GM12878 (cell line): ENCODE results near the gene WNT3A. TPM values are rescaled to one million over a fixed set of nuclear protein-coding genes. Genes with fewer than 3 reads are reported as not detected.

Experiments used
- ATAC-seq: fragments of 200-7000 bp; cut with Tn5 transposase; 3 replicates; pipeline ENCODE4 v1.9.1; 2020; ENCODE audit warnings: mild to moderate bottlenecking, moderate library complexity
- BruUV-seq: library from RNA; stranded (reverse); fragments of 400-500 nt; replicated peaks from 2 replicates; lab custom pipeline; 2021; lab: Mats Ljungman, UMichigan
- CTCF ChIA-PET: fragments of 300-600 bp; sonication (Branson Sonifier 250); formaldehyde crosslinking; extraction: SDS; loops from one replicate; lab custom pipeline; 2021; ENCODE audit warnings: inconsistent platforms; lab: Yijun Ruan, JAX
- POLR2A ChIA-PET: fragments of 350-600 bp; formaldehyde crosslinking; extraction: SDS; loops from one replicate; lab custom pipeline; 2021; ENCODE audit warnings: inconsistent platforms; lab: Charles Lee
- RAD21 ChIA-PET: fragments of 300-600 bp; sonication (Branson Sonifier 250); formaldehyde crosslinking; loops from one replicate; lab custom pipeline; 2023; ENCODE audit warnings: antibody characterized with exemption; ENCODE audit not compliant: unreplicated experiment; lab: Charles Lee
- SMC1A ChIA-PET: fragments of 300-600 bp; sonication (Branson Sonifier 250); formaldehyde crosslinking; loops from one replicate; lab custom pipeline; 2023; ENCODE audit not compliant: unreplicated experiment, uncharacterized antibody; lab: Charles Lee
- DNase-seq: peaks from one replicate; pipeline ENCODE4 v3.0.0-alpha.2; 2011; ENCODE audit warnings: low read depth, low spot score
- FAIRE-seq: peaks from 3 replicates; lab custom pipeline; 2011; peaks lifted over from hg19 to GRCh38; lab: Jason Lieb, UNC
- H2AFZ ChIP-seq: 2 replicates; pipeline ENCODE4 v1.6.0; 2011; ENCODE audit warnings: low read depth, low read length, control low read depth; ENCODE audit not compliant: control insufficient read depth
- H3K27ac ChIP-seq: 2 replicates; pipeline ENCODE4 v1.5.1; 2011; ENCODE audit warnings: control low read depth; ENCODE audit not compliant: control insufficient read depth, insufficient read depth
- H3K27me3 ChIP-seq, 2 experiments: replicated peaks in 1 of 2; 2 replicates each; pipeline versions ENCODE4 v1.6.0 to v1.6.1; 2011; ENCODE audit warnings: low read length in 1 of 2; ENCODE audit not compliant: control insufficient read depth in 2 of 2, insufficient read depth in 2 of 2
- H3K36me3 ChIP-seq, 2 experiments: 2 replicates each; pipeline ENCODE4 v1.5.1; 2011; ENCODE audit warnings: low read length in 1 of 2; ENCODE audit not compliant: control insufficient read depth in 2 of 2, insufficient read depth in 2 of 2
- H3K4me1 ChIP-seq: 2 replicates; pipeline ENCODE4 v1.6.1; 2011; ENCODE audit warnings: mild to moderate bottlenecking, low read length, moderate library complexity, mixed read lengths; ENCODE audit not compliant: control insufficient read depth, insufficient read depth
- H3K4me2 ChIP-seq: 2 replicates; pipeline ENCODE4 v1.6.0; 2011; ENCODE audit warnings: control low read depth; ENCODE audit not compliant: control insufficient read depth, insufficient read depth
- H3K4me3 ChIP-seq: fragments of 200-600 bp; sonication (generic); 2 replicates; pipeline ENCODE4 v1.5.1; 2016
- H3K79me2 ChIP-seq: 2 replicates; pipeline ENCODE4 v1.6.0; 2011; ENCODE audit warnings: low read length; ENCODE audit not compliant: control insufficient read depth, insufficient read depth
- H3K9ac ChIP-seq: 2 replicates; pipeline ENCODE4 v1.8.0; 2011; ENCODE audit warnings: low read length, control low read depth, mixed read lengths; ENCODE audit not compliant: control insufficient read depth, insufficient read depth
- H3K9me3 ChIP-seq: replicated peaks from 3 replicates; pipeline ENCODE4 v1.5.1; 2011; ENCODE audit warnings: mild to moderate bottlenecking, low read length; ENCODE audit not compliant: control insufficient read depth, insufficient read depth
- H4K20me1 ChIP-seq: 2 replicates; pipeline ENCODE4 v1.6.0; 2011; ENCODE audit not compliant: control insufficient read depth, insufficient read depth
- NFYB ChIP-seq: IDR thresholded peaks from 2 replicates; pipeline ENCODE4 v1.6.1; 2011; ENCODE audit warnings: low read depth, mild to moderate bottlenecking, low read length, improper control_type of control experiment, moderate library complexity; ENCODE audit not compliant: insufficient read depth
- RB1 ChIP-seq: fragments of 450-650 bp; formaldehyde crosslinking; IDR thresholded peaks from 2 replicates; pipeline ENCODE4 v1.6.1; 2017; ENCODE audit warnings: mild to moderate bottlenecking, borderline replicate concordance
- SREBF2 ChIP-seq: IDR thresholded peaks from 2 replicates; pipeline ENCODE4 v1.6.1; 2012; ENCODE audit warnings: mild to moderate bottlenecking, low read length
- WGBS: methylation state at CpG from one replicate; pipeline ENCODE4 v1.1.6; 2016; ENCODE audit warnings: low lambda C conversion rate; ENCODE audit not compliant: insufficient replicate concordance, insufficient coverage; ENCODE audit errors: missing lambda C conversion rate; 5-methylcytosine and 5-hydroxymethylcytosine counted together
- in situ Hi-C: fragments of 300-500 bp; cut with MboI; formaldehyde crosslinking; loops from 9 replicates; pipeline ENCODE4 v1.14.3; 2018; ENCODE audit warnings: mixed read lengths
- intact Hi-C: fragments of 100-400 bp; cut with micrococcal nuclease; formaldehyde crosslinking; loops from one replicate; pipeline ENCODE4 v1.14.2; 2022; ENCODE audit not compliant: unreplicated experiment
- polyA plus RNA-seq, 11 experiments: library from polyadenylated mRNA; depleted of rRNA in 4 of 11; unstranded in 6 of 11; stranded (reverse) in 5 of 11; fragments of >200 nt; fragmentation: Nextera tagmentation in 4 of 11; fragmentation: Illumina TruSeq in 1 of 11; extraction: Ambion mirVana in 4 of 11; extraction: Trizol in 1 of 11; gene quantifications; 1 replicate in 1 of 11; 2 replicates in 10 of 11; pipeline versions ENCODE4 v1.2.1 to v1.2.3, GENCODE V29; 2011 to 2016; ENCODE audit warnings: inconsistent platforms in 2 of 11, missing spikeins in 2 of 11, low read depth in 1 of 11
- total RNA-seq, 4 experiments: library from RNA; depleted of rRNA in 3 of 4; stranded (reverse); fragments of >200 nt in 3 of 4; fragmentation: Illumina TruSeq in 1 of 4; extraction: Trizol in 1 of 4; gene quantifications; 2 replicates each; pipeline versions ENCODE4 v1.2.1 to v1.2.3, GENCODE V29; 2013 to 2021
- TF ChIP-seq, protein P1 (sequence below): fragments of 450-650 bp; formaldehyde crosslinking; IDR thresholded peaks from 2 replicates; pipeline ENCODE4 v1.4.0; 2020; ENCODE audit warnings: mild to moderate bottlenecking, moderate library complexity
- TF ChIP-seq, protein P2 (sequence below): IDR thresholded peaks from 2 replicates; pipeline ENCODE4 v1.6.1; 2012; ENCODE audit warnings: low read length, inconsistent platforms
- TF ChIP-seq, protein P3 (sequence below): IDR thresholded peaks from 2 replicates; pipeline ENCODE4 v1.6.1; 2011; ENCODE audit warnings: borderline replicate concordance, low read depth, mild to moderate bottlenecking, moderate library complexity, mixed read lengths, low read length; ENCODE audit not compliant: insufficient read depth; ENCODE audit errors: extremely low read length

WNT3A gene
- total and polyA plus RNA-seq, 10 of the 15 experiments (the other 5 are each of a cell fraction or from before 2014, with no cell fraction given): 0.16 TPM; not detected in 9

DNA sequence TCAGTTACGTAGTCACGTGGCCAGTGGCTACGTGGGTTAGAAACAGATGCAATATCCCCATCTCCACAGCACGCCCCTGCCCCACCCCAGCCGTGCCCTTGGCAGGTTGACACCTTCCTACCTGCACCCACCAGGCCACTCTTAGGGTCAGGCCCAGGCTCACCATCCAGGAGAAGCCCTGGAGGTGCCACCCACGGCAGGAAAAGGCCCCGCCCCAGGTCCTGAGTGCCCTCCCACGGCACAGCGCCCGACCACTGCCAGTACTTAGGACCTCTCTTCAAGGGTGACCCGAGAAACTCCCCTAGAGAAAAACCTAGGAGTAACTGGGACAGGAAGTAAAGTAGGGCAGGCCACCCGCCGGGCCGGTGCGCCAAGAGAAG lies 94.8 kb downstream of the WNT3A start:
- no peaks in the 10 kb centered on the region for H3K9me3 ChIP-seq
- DNase-seq (no peak), FAIRE-seq (no peak), ATAC-seq (peak; percentile 1)
- ChIA-PET POLR2A (interaction anchor here (1.2 kb wide), 1 partner anchor 15 kb away, joined by 5 read pairs; no protein-coding TSS in a partner anchor), CTCF (interaction anchor here (0.8 to 1.0 kb wide), 2 partner anchors 17 to 102 kb away, joined by 3 to 5 read pairs; no protein-coding TSS in a partner anchor), SMC1A (no interaction called here), RAD21 (interaction anchor here (0.6 to 1.2 kb wide), 6 partner anchors 10 to 103 kb away, joined by 3 to 4 read pairs (median 3); no protein-coding TSS in a partner anchor)
- H3K27ac ChIP-seq: no peak overlapping the region; the same call in 1 of the 2 replicates
- H3K4me2 ChIP-seq: peak overlapping the region; percentile 66
- no TSS peak for BruUV-seq
- TF ChIP-seq, protein P1, sequence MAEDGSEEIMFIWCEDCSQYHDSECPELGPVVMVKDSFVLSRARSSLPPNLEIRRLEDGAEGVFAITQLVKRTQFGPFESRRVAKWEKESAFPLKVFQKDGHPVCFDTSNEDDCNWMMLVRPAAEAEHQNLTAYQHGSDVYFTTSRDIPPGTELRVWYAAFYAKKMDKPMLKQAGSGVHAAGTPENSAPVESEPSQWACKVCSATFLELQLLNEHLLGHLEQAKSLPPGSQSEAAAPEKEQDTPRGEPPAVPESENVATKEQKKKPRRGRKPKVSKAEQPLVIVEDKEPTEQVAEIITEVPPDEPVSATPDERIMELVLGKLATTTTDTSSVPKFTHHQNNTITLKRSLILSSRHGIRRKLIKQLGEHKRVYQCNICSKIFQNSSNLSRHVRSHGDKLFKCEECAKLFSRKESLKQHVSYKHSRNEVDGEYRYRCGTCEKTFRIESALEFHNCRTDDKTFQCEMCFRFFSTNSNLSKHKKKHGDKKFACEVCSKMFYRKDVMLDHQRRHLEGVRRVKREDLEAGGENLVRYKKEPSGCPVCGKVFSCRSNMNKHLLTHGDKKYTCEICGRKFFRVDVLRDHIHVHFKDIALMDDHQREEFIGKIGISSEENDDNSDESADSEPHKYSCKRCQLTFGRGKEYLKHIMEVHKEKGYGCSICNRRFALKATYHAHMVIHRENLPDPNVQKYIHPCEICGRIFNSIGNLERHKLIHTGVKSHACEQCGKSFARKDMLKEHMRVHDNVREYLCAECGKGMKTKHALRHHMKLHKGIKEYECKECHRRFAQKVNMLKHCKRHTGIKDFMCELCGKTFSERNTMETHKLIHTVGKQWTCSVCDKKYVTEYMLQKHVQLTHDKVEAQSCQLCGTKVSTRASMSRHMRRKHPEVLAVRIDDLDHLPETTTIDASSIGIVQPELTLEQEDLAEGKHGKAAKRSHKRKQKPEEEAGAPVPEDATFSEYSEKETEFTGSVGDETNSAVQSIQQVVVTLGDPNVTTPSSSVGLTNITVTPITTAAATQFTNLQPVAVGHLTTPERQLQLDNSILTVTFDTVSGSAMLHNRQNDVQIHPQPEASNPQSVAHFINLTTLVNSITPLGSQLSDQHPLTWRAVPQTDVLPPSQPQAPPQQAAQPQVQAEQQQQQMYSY: no peak
- TF ChIP-seq SREBF2: no peak
- no peak for TF ChIP-seq RB1
- TF ChIP-seq, protein P2, sequence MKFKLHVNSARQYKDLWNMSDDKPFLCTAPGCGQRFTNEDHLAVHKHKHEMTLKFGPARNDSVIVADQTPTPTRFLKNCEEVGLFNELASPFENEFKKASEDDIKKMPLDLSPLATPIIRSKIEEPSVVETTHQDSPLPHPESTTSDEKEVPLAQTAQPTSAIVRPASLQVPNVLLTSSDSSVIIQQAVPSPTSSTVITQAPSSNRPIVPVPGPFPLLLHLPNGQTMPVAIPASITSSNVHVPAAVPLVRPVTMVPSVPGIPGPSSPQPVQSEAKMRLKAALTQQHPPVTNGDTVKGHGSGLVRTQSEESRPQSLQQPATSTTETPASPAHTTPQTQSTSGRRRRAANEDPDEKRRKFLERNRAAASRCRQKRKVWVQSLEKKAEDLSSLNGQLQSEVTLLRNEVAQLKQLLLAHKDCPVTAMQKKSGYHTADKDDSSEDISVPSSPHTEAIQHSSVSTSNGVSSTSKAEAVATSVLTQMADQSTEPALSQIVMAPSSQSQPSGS: no peak
- TF ChIP-seq, protein P3, sequence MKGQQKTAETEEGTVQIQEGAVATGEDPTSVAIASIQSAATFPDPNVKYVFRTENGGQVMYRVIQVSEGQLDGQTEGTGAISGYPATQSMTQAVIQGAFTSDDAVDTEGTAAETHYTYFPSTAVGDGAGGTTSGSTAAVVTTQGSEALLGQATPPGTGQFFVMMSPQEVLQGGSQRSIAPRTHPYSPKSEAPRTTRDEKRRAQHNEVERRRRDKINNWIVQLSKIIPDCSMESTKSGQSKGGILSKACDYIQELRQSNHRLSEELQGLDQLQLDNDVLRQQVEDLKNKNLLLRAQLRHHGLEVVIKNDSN: peak; percentile 22
- no peak for TF ChIP-seq NFYB
- H4K20me1 ChIP-seq: peaks cover 5% of the 10 kb centered on the region
- H3K4me3 ChIP-seq: peak overlapping the region; percentile 87
- no peaks in the 10 kb centered on the region for H3K27me3 ChIP-seq
- H3K79me2 ChIP-seq: peaks cover 21% of the 10 kb centered on the region
- WGBS: 2% methylated on average over 15 of the region's 15 CpGs
- intact Hi-C loops: no loop called here
- H3K9ac ChIP-seq: peak overlapping the region; percentile 40; the same call in 1 of the 2 replicates
- peaks cover 10% of the 10 kb centered on the region for H3K4me1 ChIP-seq
- H2AFZ ChIP-seq: no peak overlapping the region
- peaks cover 2 to 38% of the 10 kb centered on the region in 2 experiments; a peak in 3 of 4 replicates for H3K36me3 ChIP-seq
- in situ Hi-C loops: no loop called here
